ENCODE data around the gene GXYLT2.

The GXYLT2 gene

DNA sequence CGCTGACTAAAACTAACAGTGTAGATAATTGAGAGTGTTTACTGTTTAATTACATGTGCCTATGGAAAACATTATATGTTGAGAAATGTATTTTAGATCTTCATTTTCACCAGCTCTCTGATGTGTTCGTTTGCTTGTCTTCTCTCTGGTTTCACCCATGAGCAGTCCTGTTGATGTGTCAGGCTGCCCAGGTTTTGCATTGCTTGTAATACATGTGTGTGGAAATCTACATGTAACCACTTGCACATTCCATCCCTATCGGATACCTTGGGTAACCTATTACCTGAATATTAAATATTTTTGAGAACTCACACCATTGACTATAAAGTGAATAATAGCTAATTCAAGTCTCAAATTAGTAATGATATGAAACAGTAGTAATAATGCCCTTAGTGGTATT is 121.9 kb downstream of the GXYLT2 start:
- H4K20me1 ChIP-seq (ENCODE audit: insufficient read depth, low read length), result peaks cover 49% of the 10 kb centered on the region
- no peak for DNase-seq
- no peaks in the 10 kb centered on the region for H3K4me1 ChIP-seq (ENCODE audit: low read length)
- no peaks in the 10 kb centered on the region for H3K9me3 ChIP-seq (replicated peaks; ENCODE audit: insufficient read depth, low read length)
- peaks cover 4% of the 10 kb centered on the region; the same call in 1 of the 2 replicates for H3K36me3 ChIP-seq (replicated peaks; ENCODE audit: insufficient read depth, low read length)
- H3K27ac ChIP-seq (ENCODE audit: low read length), result no peak overlapping the region
- no peak overlapping the region for H2AFZ ChIP-seq (ENCODE audit: low read length)
- no peak overlapping the region for H3K4me3 ChIP-seq (ENCODE audit: low read length)
- no peaks in the 10 kb centered on the region for H3K9me2 ChIP-seq (replicated peaks; ENCODE audit: insufficient read depth, low read length)
- H3K27me3 ChIP-seq (replicated peaks; ENCODE audit: insufficient read depth, low read length), result no peaks in the 10 kb centered on the region
- no peak overlapping the region for H3K4me2 ChIP-seq (ENCODE audit: low read depth, low read length)
- peaks cover 100% of the 10 kb centered on the region for H3K79me2 ChIP-seq (ENCODE audit: low read length)
- H3K9ac ChIP-seq (ENCODE audit: low read length), result no peak overlapping the region
- TF ChIP-seq EZH2 (optimal IDR thresholded peaks at IDR 0.05; ENCODE audit: low read depth, low read length), result no peak
- no peak for TF ChIP-seq EZH2phosphoT487 (IDR thresholded peaks at IDR 0.05; ENCODE audit: low read length)
- TF ChIP-seq, protein P1, sequence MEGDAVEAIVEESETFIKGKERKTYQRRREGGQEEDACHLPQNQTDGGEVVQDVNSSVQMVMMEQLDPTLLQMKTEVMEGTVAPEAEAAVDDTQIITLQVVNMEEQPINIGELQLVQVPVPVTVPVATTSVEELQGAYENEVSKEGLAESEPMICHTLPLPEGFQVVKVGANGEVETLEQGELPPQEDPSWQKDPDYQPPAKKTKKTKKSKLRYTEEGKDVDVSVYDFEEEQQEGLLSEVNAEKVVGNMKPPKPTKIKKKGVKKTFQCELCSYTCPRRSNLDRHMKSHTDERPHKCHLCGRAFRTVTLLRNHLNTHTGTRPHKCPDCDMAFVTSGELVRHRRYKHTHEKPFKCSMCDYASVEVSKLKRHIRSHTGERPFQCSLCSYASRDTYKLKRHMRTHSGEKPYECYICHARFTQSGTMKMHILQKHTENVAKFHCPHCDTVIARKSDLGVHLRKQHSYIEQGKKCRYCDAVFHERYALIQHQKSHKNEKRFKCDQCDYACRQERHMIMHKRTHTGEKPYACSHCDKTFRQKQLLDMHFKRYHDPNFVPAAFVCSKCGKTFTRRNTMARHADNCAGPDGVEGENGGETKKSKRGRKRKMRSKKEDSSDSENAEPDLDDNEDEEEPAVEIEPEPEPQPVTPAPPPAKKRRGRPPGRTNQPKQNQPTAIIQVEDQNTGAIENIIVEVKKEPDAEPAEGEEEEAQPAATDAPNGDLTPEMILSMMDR (IDR thresholded peaks at IDR 0.05; ENCODE audit: low read length), result no peak
- no peaks in the 10 kb centered on the region for H3F3A ChIP-seq (ENCODE audit: insufficient read depth, low read length)

DNA sequence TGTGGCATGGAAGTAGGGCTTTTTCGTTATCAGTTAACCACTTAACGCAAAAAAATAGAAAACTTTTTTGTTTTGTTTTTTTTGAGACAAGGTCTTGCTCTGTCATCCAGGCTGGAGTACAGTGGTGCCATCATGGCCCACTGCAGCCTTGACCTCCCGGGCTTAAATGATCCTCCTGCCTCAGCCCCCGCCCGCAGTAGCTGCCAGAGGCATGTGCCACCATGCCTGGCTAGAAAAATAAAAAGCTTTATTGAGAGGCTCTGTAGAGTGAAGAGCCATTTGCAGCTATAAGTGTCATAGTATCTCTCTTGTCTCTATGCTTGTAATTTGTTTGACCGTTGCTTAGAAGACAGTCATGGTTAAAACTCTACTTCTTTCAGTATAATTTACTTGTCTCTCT is 122.3 kb downstream of the GXYLT2 start:
- Histone ChIP-seq H3K79me2 (ENCODE audit: low read length) (peaks cover 100% of the 10 kb centered on the region), H3K9ac (ENCODE audit: low read length) (no peak overlapping the region), H3K4me3 (ENCODE audit: low read length) (no peak overlapping the region), H3K4me1 (ENCODE audit: low read length) (no peaks in the 10 kb centered on the region), H4K20me1 (ENCODE audit: insufficient read depth, low read length) (peaks cover 53% of the 10 kb centered on the region), H3K9me3 (replicated peaks; ENCODE audit: insufficient read depth, low read length) (no peaks in the 10 kb centered on the region), H3K27me3 (replicated peaks; ENCODE audit: insufficient read depth, low read length) (no peaks in the 10 kb centered on the region), H3F3A (ENCODE audit: insufficient read depth, low read length) (no peaks in the 10 kb centered on the region), H3K36me3 (replicated peaks; ENCODE audit: insufficient read depth, low read length) (peaks cover 4% of the 10 kb centered on the region; the same call in 1 of the 2 replicates), H3K27ac (ENCODE audit: low read length) (no peak overlapping the region), H3K4me2 (ENCODE audit: low read depth, low read length) (no peak overlapping the region), H3K9me2 (replicated peaks; ENCODE audit: insufficient read depth, low read length) (no peaks in the 10 kb centered on the region), H2AFZ (ENCODE audit: low read length) (no peak overlapping the region)
- TF ChIP-seq EZH2 (optimal IDR thresholded peaks at IDR 0.05; ENCODE audit: low read depth, low read length), result no peak
- no peak for TF ChIP-seq EZH2phosphoT487 (IDR thresholded peaks at IDR 0.05; ENCODE audit: low read length)
- TF ChIP-seq, protein P1 (IDR thresholded peaks at IDR 0.05; ENCODE audit: low read length), result no peak
- DNase-seq, result no peak

DNA sequence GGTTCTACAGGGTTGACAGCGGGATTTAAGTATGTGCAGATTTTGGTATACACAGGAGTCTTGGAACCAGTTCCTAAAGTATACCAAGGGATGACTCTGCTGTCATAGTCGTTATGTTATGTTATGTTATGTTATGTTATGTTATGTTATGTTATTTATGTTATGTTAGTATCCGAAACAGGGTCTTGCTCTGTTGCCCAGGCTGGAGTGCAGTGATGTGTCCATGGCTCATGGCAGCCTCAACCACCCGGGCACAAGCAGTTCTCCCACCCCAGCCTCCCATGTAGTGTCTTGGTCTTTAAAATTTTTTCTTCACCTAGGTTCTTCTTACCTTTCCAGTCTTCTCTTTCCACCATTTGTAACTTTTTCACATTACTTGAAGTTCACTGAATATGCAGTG is 130.5 kb downstream of the GXYLT2 start:
- Histone ChIP-seq H3K4me2 (ENCODE audit: low read depth, low read length) (no peak overlapping the region), H3K27me3 (replicated peaks; ENCODE audit: insufficient read depth, low read length) (no peaks in the 10 kb centered on the region), H3K9me2 (replicated peaks; ENCODE audit: insufficient read depth, low read length) (no peaks in the 10 kb centered on the region), H2AFZ (ENCODE audit: low read length) (no peak overlapping the region), H3K9ac (ENCODE audit: low read length) (no peak overlapping the region), H3K4me1 (ENCODE audit: low read length) (peaks cover 8% of the 10 kb centered on the region), H4K20me1 (ENCODE audit: insufficient read depth, low read length) (peaks cover 63% of the 10 kb centered on the region), H3F3A (ENCODE audit: insufficient read depth, low read length) (no peaks in the 10 kb centered on the region), H3K79me2 (ENCODE audit: low read length) (peaks cover 100% of the 10 kb centered on the region), H3K9me3 (replicated peaks; ENCODE audit: insufficient read depth, low read length) (no peaks in the 10 kb centered on the region), H3K27ac (ENCODE audit: low read length) (no peak overlapping the region), H3K4me3 (ENCODE audit: low read length) (no peak overlapping the region), H3K36me3 (replicated peaks; ENCODE audit: insufficient read depth, low read length) (peaks cover 3% of the 10 kb centered on the region; the same call in 1 of the 2 replicates)
- DNase-seq, result no peak
- TF ChIP-seq EZH2 (optimal IDR thresholded peaks at IDR 0.05; ENCODE audit: low read depth, low read length) (no peak), EZH2phosphoT487 (IDR thresholded peaks at IDR 0.05; ENCODE audit: low read length) (no peak)
- TF ChIP-seq, protein P1 (IDR thresholded peaks at IDR 0.05; ENCODE audit: low read length), result no peak
